Central memory CD8-positive, alpha-beta T cell (primary cell): ENCODE measurements around the gene IER5L.
A peak's percentile ranks its signal among the peaks of the same experiment; 100 is the strongest.
"Not testable (repeated sequence)": the region's sequence is repeated elsewhere in the genome, so short reads cannot be mapped to it uniquely, and the experiment has no call there.

Source experiments
- ATAC-seq: fragments of 150-1000 bp; cut with Tn5 transposase; replicated peaks from 2 replicates; pipeline ENCODE4 v1.10.0; 2022; ENCODE audit warnings: mild to moderate bottlenecking, moderate FRiP score, moderate number of reproducible peaks; ENCODE audit not compliant: poor library complexity, severe bottlenecking; ENCODE audit errors: extremely low read depth
- DNase-seq, 2 donors: peaks; one replicate each; pipeline ENCODE4 v3.0.0; 2021; ENCODE audit warnings: low spot score in 2 of 2
- H3K27ac Mint-ChIP-seq: one replicate; pipeline ENCODE4 v1.8.0; 2022; ENCODE audit warnings: low read depth, mild to moderate bottlenecking, moderate library complexity, mixed read lengths
- H3K27me3 Mint-ChIP-seq: one replicate; pipeline ENCODE4 v1.8.0; 2022; ENCODE audit warnings: mixed read lengths
- H3K36me3 Mint-ChIP-seq: one replicate; pipeline ENCODE4 v1.8.0; 2022; ENCODE audit warnings: mild to moderate bottlenecking, moderate library complexity, mixed read lengths; ENCODE audit not compliant: insufficient read depth
- H3K4me1 Mint-ChIP-seq: one replicate; pipeline ENCODE4 v1.8.0; 2022; ENCODE audit warnings: mixed read lengths
- H3K4me3 Mint-ChIP-seq: one replicate; pipeline ENCODE4 v1.8.0; 2022; ENCODE audit warnings: mild to moderate bottlenecking, moderate library complexity, mixed read lengths
- H3K9me3 Mint-ChIP-seq: one replicate; pipeline ENCODE4 v1.8.0; 2022; ENCODE audit warnings: mixed read lengths

Gene IER5L

GRCh38 chr9:129200255-129200654 is 22.2 kb upstream of the IER5L start:
- H3K4me1 Mint-ChIP-seq, result no peaks in the 10 kb centered on the region
- H3K9me3 Mint-ChIP-seq, result no peaks in the 10 kb centered on the region
- no peak overlapping the region for H3K4me3 Mint-ChIP-seq
- DNase-seq (no peak), ATAC-seq (no peak)
- H3K27me3 Mint-ChIP-seq, result peaks cover 16% of the 10 kb centered on the region
- no peaks in the 10 kb centered on the region for H3K36me3 Mint-ChIP-seq
- no peak overlapping the region for H3K27ac Mint-ChIP-seq

- no peaks in the 10 kb centered on the region for H3K9me3 Mint-ChIP-seq
- no peak overlapping the region for H3K27ac Mint-ChIP-seq
- DNase-seq (no peak), ATAC-seq (no peak)
- H3K4me3 Mint-ChIP-seq, result no peak overlapping the region
- H3K4me1 Mint-ChIP-seq, result no peaks in the 10 kb centered on the region
- no peaks in the 10 kb centered on the region for H3K36me3 Mint-ChIP-seq
- H3K27me3 Mint-ChIP-seq, result peaks cover 28% of the 10 kb centered on the region
These were observed 21.0 kb upstream of the IER5L start for GRCh38 chr9:129199044-129199435.

GRCh38 chr9:129198319-129199043 is 20.4 kb upstream of the IER5L start:
- DNase-seq, result no peak
- Mint-ChIP-seq H3K27ac (no peak overlapping the region), H3K36me3 (no peaks in the 10 kb centered on the region), H3K4me3 (no peak overlapping the region), H3K27me3 (peaks cover 31% of the 10 kb centered on the region), H3K4me1 (no peaks in the 10 kb centered on the region), H3K9me3 (no peaks in the 10 kb centered on the region)
- no peak for ATAC-seq

GRCh38 chr9:129197978-129198318 is 19.9 kb upstream of the IER5L start:
- H3K9me3 Mint-ChIP-seq, result no peaks in the 10 kb centered on the region

GRCh38 chr9:129197045-129197444 is 19.0 kb upstream of the IER5L start:
- DNase-seq, H3K4me1 Mint-ChIP-seq, H3K4me3 Mint-ChIP-seq, ATAC-seq, H3K9me3 Mint-ChIP-seq, H3K27ac Mint-ChIP-seq, H3K36me3 Mint-ChIP-seq: not testable (repeated sequence)
- H3K27me3 Mint-ChIP-seq, result peaks cover 31% of the 10 kb centered on the region

More at GRCh38 chr9:129197978-129198318, 19.9 kb upstream of the IER5L start:
- H3K4me3 Mint-ChIP-seq, result no peak overlapping the region
- no peak for DNase-seq
- ATAC-seq, result no peak
- no peak overlapping the region for H3K27ac Mint-ChIP-seq
- H3K27me3 Mint-ChIP-seq, result peaks cover 31% of the 10 kb centered on the region
- no peaks in the 10 kb centered on the region for H3K36me3 Mint-ChIP-seq
- H3K4me1 Mint-ChIP-seq, result no peaks in the 10 kb centered on the region

GRCh38 chr9:129195606-129196005 is 17.5 kb upstream of the IER5L start:
- no peak overlapping the region for H3K27ac Mint-ChIP-seq
- no peak for DNase-seq
- no peak overlapping the region for H3K4me3 Mint-ChIP-seq
- no peaks in the 10 kb centered on the region for H3K9me3 Mint-ChIP-seq
- H3K4me1 Mint-ChIP-seq, result no peaks in the 10 kb centered on the region
- H3K36me3 Mint-ChIP-seq, result no peaks in the 10 kb centered on the region
- ATAC-seq, result no peak
- H3K27me3 Mint-ChIP-seq, result peaks cover 31% of the 10 kb centered on the region

GRCh38 chr9:129194221-129194620 is 16.2 kb upstream of the IER5L start:
- ATAC-seq (no peak), DNase-seq (no peak)
- no peaks in the 10 kb centered on the region for H3K9me3 Mint-ChIP-seq
- H3K4me3 Mint-ChIP-seq, result no peak overlapping the region
- no peaks in the 10 kb centered on the region for H3K36me3 Mint-ChIP-seq
- H3K27me3 Mint-ChIP-seq, result peaks cover 31% of the 10 kb centered on the region
- no peaks in the 10 kb centered on the region for H3K4me1 Mint-ChIP-seq
- H3K27ac Mint-ChIP-seq, result no peak overlapping the region

- Mint-ChIP-seq H3K27ac (no peak overlapping the region), H3K4me1 (no peaks in the 10 kb centered on the region), H3K4me3 (no peak overlapping the region), H3K36me3 (no peaks in the 10 kb centered on the region), H3K27me3 (peaks cover 31% of the 10 kb centered on the region), H3K9me3 (no peaks in the 10 kb centered on the region)
- ATAC-seq, result no peak
- DNase-seq, result no peak
These were observed 15.6 kb upstream of the IER5L start for GRCh38 chr9:129193655-129194054.

- no peaks in the 10 kb centered on the region for H3K9me3 Mint-ChIP-seq
- H3K27me3 Mint-ChIP-seq, result peaks cover 22% of the 10 kb centered on the region
- H3K27ac Mint-ChIP-seq, result no peak overlapping the region
- DNase-seq (no peak), ATAC-seq (no peak)
- H3K4me1 Mint-ChIP-seq, result no peaks in the 10 kb centered on the region
- no peaks in the 10 kb centered on the region for H3K36me3 Mint-ChIP-seq
- no peak overlapping the region for H3K4me3 Mint-ChIP-seq
These were observed 13.2 kb upstream of the IER5L start for GRCh38 chr9:129191234-129191633.

- H3K9me3 Mint-ChIP-seq, H3K36me3 Mint-ChIP-seq, H3K4me1 Mint-ChIP-seq, DNase-seq, H3K4me3 Mint-ChIP-seq, ATAC-seq, H3K27ac Mint-ChIP-seq: not testable (repeated sequence)
- H3K27me3 Mint-ChIP-seq, result peaks cover 13% of the 10 kb centered on the region
These were observed 11.9 kb upstream of the IER5L start for GRCh38 chr9:129189971-129190370.

- H3K27me3 Mint-ChIP-seq, result no peaks in the 10 kb centered on the region
- DNase-seq (no peak), ATAC-seq (no peak)
- peaks cover 10% of the 10 kb centered on the region for H3K4me1 Mint-ChIP-seq
- H3K27ac Mint-ChIP-seq, result no peak overlapping the region
- H3K4me3 Mint-ChIP-seq, result no peak overlapping the region
- H3K36me3 Mint-ChIP-seq, result no peaks in the 10 kb centered on the region
- H3K9me3 Mint-ChIP-seq, result no peaks in the 10 kb centered on the region
These were observed 9.0 kb upstream of the IER5L start for GRCh38 chr9:129187042-129187441.

GRCh38 chr9:129185991-129186390 is 7.9 kb upstream of the IER5L start:
- Mint-ChIP-seq H3K36me3 (no peaks in the 10 kb centered on the region), H3K4me1 (peaks cover 10% of the 10 kb centered on the region), H3K4me3 (no peak overlapping the region), H3K27me3 (no peaks in the 10 kb centered on the region), H3K9me3 (no peaks in the 10 kb centered on the region), H3K27ac (no peak overlapping the region)
- ATAC-seq, result peak; percentile 60
- DNase-seq, result no peak

- DNase-seq (no peak), ATAC-seq (no peak)
- Mint-ChIP-seq H3K4me1 (peaks cover 10% of the 10 kb centered on the region), H3K27me3 (no peaks in the 10 kb centered on the region), H3K9me3 (no peaks in the 10 kb centered on the region), H3K4me3 (no peak overlapping the region), H3K36me3 (no peaks in the 10 kb centered on the region), H3K27ac (no peak overlapping the region)
These were observed 7.3 kb upstream of the IER5L start for GRCh38 chr9:129185402-129185801.
